Measurements from ENCODE around the gene ILF2. TPM values are rescaled to one million over a fixed set of nuclear protein-coding genes. Genes with fewer than 3 reads are reported as not detected.
"Not testable (repeated sequence)": the region's sequence is repeated elsewhere in the genome, so short reads cannot be mapped to it uniquely, and the experiment has no call there.

The ILF2 gene
- total RNA-seq, 1 donor from 2014 or later = 61.6 TPM

DNA sequence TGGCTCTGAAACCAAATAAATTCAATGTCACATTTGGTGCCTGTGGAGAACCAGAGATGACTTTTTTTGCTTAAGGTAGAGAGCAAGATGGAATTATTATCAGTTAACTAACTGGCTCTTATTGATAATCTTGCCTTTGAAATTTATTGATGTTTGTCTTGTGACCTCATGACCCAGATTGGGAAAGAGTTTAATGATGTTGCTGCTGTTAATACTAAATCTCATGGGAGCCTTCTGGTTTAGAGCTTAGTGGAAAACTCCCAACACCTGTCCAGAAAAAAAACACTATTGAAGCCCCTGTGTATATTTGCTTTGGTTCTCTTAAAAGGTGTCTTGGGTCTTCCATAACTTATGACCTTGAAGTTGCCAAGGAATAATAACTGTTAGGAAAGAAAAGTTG is 27.0 kb downstream of the ILF2 start:
- peaks cover 82% of the 10 kb centered on the region for H3K36me3 ChIP-seq
- DNase-seq = no peak
- H3K4me1 ChIP-seq = peaks cover 75% of the 10 kb centered on the region
- H3K4me3 ChIP-seq = no peak overlapping the region
- H3K9me3 ChIP-seq (replicated peaks) = no peaks in the 10 kb centered on the region
- TF ChIP-seq, protein P1, sequence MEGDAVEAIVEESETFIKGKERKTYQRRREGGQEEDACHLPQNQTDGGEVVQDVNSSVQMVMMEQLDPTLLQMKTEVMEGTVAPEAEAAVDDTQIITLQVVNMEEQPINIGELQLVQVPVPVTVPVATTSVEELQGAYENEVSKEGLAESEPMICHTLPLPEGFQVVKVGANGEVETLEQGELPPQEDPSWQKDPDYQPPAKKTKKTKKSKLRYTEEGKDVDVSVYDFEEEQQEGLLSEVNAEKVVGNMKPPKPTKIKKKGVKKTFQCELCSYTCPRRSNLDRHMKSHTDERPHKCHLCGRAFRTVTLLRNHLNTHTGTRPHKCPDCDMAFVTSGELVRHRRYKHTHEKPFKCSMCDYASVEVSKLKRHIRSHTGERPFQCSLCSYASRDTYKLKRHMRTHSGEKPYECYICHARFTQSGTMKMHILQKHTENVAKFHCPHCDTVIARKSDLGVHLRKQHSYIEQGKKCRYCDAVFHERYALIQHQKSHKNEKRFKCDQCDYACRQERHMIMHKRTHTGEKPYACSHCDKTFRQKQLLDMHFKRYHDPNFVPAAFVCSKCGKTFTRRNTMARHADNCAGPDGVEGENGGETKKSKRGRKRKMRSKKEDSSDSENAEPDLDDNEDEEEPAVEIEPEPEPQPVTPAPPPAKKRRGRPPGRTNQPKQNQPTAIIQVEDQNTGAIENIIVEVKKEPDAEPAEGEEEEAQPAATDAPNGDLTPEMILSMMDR (IDR thresholded peaks at IDR 0.05; ENCODE audit: borderline replicate concordance) = no peak
- H3K27me3 ChIP-seq (ENCODE audit: low read depth) = no peaks in the 10 kb centered on the region
- peak overlapping the region; percentile 55 for H3K27ac ChIP-seq (replicated peaks)
- intact Hi-C loops (cut with micrococcal nuclease) = no loop called here

DNA sequence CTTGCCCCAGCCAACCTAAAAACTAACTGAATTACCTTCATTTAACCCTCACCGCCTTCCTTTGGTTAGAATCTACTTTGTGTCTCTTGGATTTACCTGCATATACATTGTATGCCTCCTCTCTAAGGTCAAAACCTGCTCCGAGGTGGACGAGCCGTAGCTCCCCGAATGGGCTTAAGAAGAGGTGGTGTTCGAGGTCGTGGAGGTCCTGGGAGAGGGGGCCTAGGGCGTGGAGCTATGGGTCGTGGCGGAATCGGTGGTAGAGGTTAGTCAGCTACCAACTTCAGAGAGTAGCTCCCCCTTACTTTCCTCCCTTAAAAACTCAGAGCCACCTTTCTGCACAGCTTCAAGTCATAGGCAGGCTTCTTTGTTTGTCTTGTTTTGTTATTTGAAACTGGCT is 27.7 kb downstream of the ILF2 start:
- no peak overlapping the region for H3K4me3 ChIP-seq
- TF ChIP-seq, protein P1 (IDR thresholded peaks at IDR 0.05; ENCODE audit: borderline replicate concordance) = no peak
- intact Hi-C loops (cut with micrococcal nuclease) = no loop called here
- H3K9me3 ChIP-seq (replicated peaks) = no peaks in the 10 kb centered on the region
- H3K27ac ChIP-seq (replicated peaks) = peak overlapping the region; percentile 6
- DNase-seq = no peak
- H3K27me3 ChIP-seq (ENCODE audit: low read depth) = no peaks in the 10 kb centered on the region
- peaks cover 89% of the 10 kb centered on the region for H3K36me3 ChIP-seq
- H3K4me1 ChIP-seq = peaks cover 77% of the 10 kb centered on the region

DNA sequence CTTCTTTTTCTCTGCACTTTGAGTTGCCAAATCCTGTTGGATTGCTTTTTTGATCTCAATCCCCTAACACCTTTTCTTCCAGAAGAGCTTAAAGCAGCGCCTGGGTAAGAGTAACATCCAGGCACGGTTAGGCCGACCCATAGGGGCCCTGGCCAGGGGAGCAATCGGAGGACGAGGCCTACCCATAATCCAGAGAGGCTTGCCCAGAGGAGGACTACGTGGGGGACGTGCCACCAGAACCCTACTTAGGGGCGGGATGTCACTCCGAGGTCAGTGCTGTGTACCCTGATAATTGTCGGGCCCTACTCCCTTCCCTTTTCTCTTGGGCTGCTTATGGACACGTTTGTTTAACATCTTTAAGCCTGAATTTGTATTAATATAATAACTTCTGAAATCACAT is 28.6 kb downstream of the ILF2 start:
- Histone ChIP-seq H3K4me1 (peaks cover 87% of the 10 kb centered on the region), H3K36me3 (peaks cover 99% of the 10 kb centered on the region), H3K27me3 (ENCODE audit: low read depth) (no peaks in the 10 kb centered on the region), H3K9me3 (replicated peaks) (no peaks in the 10 kb centered on the region), H3K27ac (replicated peaks) (peak overlapping the region; percentile 21), H3K4me3 (no peak overlapping the region)
- TF ChIP-seq, protein P1 (IDR thresholded peaks at IDR 0.05; ENCODE audit: borderline replicate concordance) = no peak
- intact Hi-C loops (cut with micrococcal nuclease) = no loop called here
- no peak for DNase-seq

DNA sequence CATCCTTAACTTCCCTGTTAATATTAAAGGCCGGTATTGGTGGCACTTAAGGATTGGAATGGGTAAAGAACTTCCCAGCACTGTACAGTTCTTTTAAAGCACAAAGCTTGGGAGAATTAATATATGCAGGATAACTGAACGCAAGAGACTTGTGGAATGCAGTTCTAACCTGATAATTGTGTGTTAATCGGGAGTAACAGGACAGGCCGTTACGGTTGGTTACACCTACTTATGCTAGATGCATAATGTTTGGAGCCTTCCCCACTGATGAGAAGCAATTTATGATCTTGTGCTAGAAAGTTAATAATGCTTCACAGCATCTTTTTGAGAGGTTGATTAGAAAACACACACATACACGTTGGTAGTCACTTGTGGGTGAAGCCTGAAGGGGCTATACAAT is 29.9 kb downstream of the ILF2 start:
- Histone ChIP-seq H3K27me3 (ENCODE audit: low read depth) (no peaks in the 10 kb centered on the region), H3K9me3 (replicated peaks) (no peaks in the 10 kb centered on the region), H3K4me3 (no peak overlapping the region), H3K4me1 (peaks cover 97% of the 10 kb centered on the region), H3K27ac (replicated peaks) (peak overlapping the region; percentile 100), H3K36me3 (peaks cover 100% of the 10 kb centered on the region)
- TF ChIP-seq, protein P1 (IDR thresholded peaks at IDR 0.05; ENCODE audit: borderline replicate concordance) = no peak
- intact Hi-C loops (cut with micrococcal nuclease) = no loop called here
- no peak for DNase-seq

DNA sequence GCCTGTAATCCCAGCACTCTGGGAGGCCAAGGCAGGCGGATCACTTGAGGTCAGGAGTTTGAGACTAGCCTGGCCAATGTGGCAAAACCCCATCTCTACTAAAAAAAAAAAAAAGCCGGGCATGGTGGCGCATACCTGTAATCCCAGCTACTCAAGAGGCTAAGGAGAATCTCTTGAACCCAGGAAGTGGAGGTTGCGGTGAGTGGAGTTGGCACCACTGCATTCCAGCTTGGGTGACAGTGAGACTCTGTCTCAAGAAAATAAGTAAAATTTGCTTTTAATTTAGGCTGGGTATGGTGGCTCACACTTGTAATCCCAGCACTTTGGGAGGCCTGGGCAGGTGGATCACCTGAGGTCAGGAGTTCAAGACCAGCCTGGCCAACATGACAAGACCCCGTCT is 30.6 kb downstream of the ILF2 start:
- intact Hi-C loops (cut with micrococcal nuclease); DNase-seq; H3K9me3 ChIP-seq (replicated peaks); H3K4me3 ChIP-seq; H3K27me3 ChIP-seq (ENCODE audit: low read depth): not testable (repeated sequence)
- Histone ChIP-seq H3K4me1 (peaks cover 100% of the 10 kb centered on the region), H3K36me3 (peaks cover 98% of the 10 kb centered on the region), H3K27ac (replicated peaks) (peak overlapping the region; percentile 100)

DNA sequence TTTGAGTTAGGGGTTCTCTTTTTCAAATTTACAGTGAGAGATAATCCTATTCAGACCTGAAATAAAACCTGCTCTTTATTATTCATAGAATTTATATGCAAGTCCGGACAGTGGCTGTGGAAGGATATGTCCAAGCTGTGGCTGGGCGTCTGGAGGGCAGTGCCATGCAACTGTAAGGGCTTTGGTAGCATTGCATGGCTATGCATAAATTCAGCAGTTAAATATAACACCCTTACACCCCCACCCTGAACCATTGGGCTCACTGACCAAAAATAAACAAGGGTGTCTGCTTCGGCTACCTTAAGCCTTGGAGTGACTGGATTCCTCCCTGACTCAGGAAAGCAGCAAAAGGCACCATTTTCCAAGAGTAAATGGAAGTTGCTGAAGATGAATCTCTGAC is 31.5 kb downstream of the ILF2 start:
- no peaks in the 10 kb centered on the region for H3K9me3 ChIP-seq (replicated peaks)
- H3K27me3 ChIP-seq (ENCODE audit: low read depth) = no peaks in the 10 kb centered on the region
- peak overlapping the region; percentile 100 for H3K27ac ChIP-seq (replicated peaks)
- no peak for DNase-seq
- peak overlapping the region; percentile 88 for H3K4me3 ChIP-seq
- intact Hi-C loops (cut with micrococcal nuclease) = no loop called here
- H3K4me1 ChIP-seq = peaks cover 100% of the 10 kb centered on the region
- H3K36me3 ChIP-seq = peaks cover 92% of the 10 kb centered on the region
- TF ChIP-seq, protein P1 (IDR thresholded peaks at IDR 0.05; ENCODE audit: borderline replicate concordance) = no peak

Measured in left ventricle myocardium inferior (tissue), 1 donor.